Endothelial cell of umbilical vein (primary cell): ENCODE measurements around the gene RAB28.

ENCODE experiments used
- CTCF ChIP-seq, 2 donors: IDR thresholded peaks; 1 replicate in 1 of 2; 2 replicates in 1 of 2; pipeline ENCODE4 v1.5.1; 2011; ENCODE audit warnings: low read length in 2 of 2, mild to moderate bottlenecking in 2 of 2, moderate library complexity in 2 of 2, control low read depth in 1 of 2, inconsistent platforms in 1 of 2, low read depth in 1 of 2; ENCODE audit not compliant: insufficient read depth in 1 of 2; ENCODE audit errors: extremely low read depth in 1 of 2
- MYC ChIP-seq: IDR thresholded peaks from one replicate; pipeline ENCODE4 v1.6.1; 2011; ENCODE audit warnings: mild to moderate bottlenecking, low read depth, low read length
- POLR2A ChIP-seq: IDR thresholded peaks from 2 replicates; pipeline ENCODE4 v1.6.1; 2012; ENCODE audit warnings: low read depth, mild to moderate bottlenecking, control low read depth, low read length
- POLR2AphosphoS5 ChIP-seq: IDR thresholded peaks from 2 replicates; pipeline ENCODE4 v1.6.1; 2012; ENCODE audit warnings: low read depth, mild to moderate bottlenecking, control low read depth, low read length, moderate library complexity; ENCODE audit not compliant: insufficient read depth

DNA sequence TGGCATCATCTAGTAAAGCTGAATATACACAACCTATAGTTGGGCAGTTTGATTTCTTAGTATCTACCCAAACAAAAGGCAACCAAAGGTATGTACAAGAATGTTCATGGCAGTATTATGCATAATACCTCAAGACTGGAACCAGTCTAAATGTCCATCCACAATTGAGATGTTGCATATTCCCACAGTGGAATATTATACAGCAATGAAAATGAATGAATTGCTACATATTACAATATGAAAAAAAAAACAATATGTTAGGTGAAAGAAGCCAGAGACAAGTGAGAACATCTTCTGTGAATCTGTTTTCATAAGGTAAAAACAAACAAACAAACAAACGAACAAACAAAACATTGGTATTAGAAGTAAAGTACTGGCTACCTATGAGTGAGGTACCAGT lies 11.6 kb upstream of the RAB28 start:
- TF ChIP-seq CTCF (IDR thresholded peaks at IDR 0.05; ENCODE audit: extremely low read depth in 1 of 2, insufficient read depth in 1 of 2, low read depth in 1 of 2, low read length in 2 of 2) (no peak), MYC (no peak), POLR2A (no peak), POLR2AphosphoS5 (no peak)
